Nephron (organoid): Measurements from ENCODE around the gene TMEM250.

Experiments
- H3K27ac Mint-ChIP-seq, 3 experiments: 2 replicates each; pipeline ENCODE4 v1.8.0; 2020; ENCODE audit warnings: mixed read lengths in 3 of 3, mild to moderate bottlenecking in 2 of 3, moderate library complexity in 1 of 3
- H3K27me3 Mint-ChIP-seq: 2 replicates; pipeline ENCODE4 v1.8.0; 2021; ENCODE audit warnings: low read depth, mild to moderate bottlenecking, moderate library complexity, mixed read lengths
- H3K36me3 Mint-ChIP-seq: 2 replicates; pipeline ENCODE4 v1.8.0; 2020; ENCODE audit warnings: low read depth, mixed read lengths
- H3K4me1 Mint-ChIP-seq: 2 replicates; pipeline ENCODE4 v1.8.0; 2020; ENCODE audit warnings: mixed read lengths
- H3K4me3 Mint-ChIP-seq, 3 experiments: 2 replicates each; pipeline ENCODE4 v1.8.0; 2020; ENCODE audit warnings: mild to moderate bottlenecking in 3 of 3, mixed read lengths in 3 of 3, moderate library complexity in 2 of 3
- H3K9me3 Mint-ChIP-seq: 2 replicates; pipeline ENCODE4 v1.8.0; 2020; ENCODE audit warnings: mixed read lengths
- TF ChIP-seq, protein P1 (sequence below), 3 experiments: fragments of 200-600 bp; sonication (generic); IDR thresholded peaks; one replicate each; pipeline ENCODE4 v1.5.0; 2021; ENCODE audit warnings: antibody characterized with exemption in 3 of 3; ENCODE audit not compliant: unreplicated experiment in 3 of 3

Gene TMEM250

DNA sequence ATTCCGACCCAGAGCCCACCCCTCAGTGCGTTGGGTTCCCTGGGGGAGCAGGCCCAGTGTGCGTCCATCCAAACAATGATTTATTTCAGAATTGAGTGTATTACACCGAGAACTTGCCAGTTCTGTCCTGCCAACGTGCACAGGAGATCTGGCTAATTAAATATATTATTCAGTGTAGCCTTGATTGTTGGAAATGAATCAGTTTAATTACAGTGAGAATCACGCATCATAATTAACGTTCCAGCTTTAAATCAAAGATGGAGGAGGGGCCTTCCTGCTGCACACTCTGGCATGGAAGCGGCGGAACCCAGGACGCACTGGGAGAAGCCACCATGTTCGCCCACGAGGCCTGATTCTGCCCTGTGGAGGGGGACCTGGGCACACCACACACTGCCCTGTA is 30.7 kb upstream of the TMEM250 start:
- Mint-ChIP-seq H3K27ac (no peak overlapping the region), H3K4me1 (no peaks in the 10 kb centered on the region), H3K27me3 (peaks cover 26% of the 10 kb centered on the region), H3K4me3 (no peak overlapping the region), H3K36me3 (no peaks in the 10 kb centered on the region), H3K9me3 (peaks cover 4% of the 10 kb centered on the region)
- TF ChIP-seq, protein P1, sequence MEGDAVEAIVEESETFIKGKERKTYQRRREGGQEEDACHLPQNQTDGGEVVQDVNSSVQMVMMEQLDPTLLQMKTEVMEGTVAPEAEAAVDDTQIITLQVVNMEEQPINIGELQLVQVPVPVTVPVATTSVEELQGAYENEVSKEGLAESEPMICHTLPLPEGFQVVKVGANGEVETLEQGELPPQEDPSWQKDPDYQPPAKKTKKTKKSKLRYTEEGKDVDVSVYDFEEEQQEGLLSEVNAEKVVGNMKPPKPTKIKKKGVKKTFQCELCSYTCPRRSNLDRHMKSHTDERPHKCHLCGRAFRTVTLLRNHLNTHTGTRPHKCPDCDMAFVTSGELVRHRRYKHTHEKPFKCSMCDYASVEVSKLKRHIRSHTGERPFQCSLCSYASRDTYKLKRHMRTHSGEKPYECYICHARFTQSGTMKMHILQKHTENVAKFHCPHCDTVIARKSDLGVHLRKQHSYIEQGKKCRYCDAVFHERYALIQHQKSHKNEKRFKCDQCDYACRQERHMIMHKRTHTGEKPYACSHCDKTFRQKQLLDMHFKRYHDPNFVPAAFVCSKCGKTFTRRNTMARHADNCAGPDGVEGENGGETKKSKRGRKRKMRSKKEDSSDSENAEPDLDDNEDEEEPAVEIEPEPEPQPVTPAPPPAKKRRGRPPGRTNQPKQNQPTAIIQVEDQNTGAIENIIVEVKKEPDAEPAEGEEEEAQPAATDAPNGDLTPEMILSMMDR (IDR thresholded peaks at IDR 0.05; ENCODE audit: unreplicated experiment in 3 of 3): no peak

DNA sequence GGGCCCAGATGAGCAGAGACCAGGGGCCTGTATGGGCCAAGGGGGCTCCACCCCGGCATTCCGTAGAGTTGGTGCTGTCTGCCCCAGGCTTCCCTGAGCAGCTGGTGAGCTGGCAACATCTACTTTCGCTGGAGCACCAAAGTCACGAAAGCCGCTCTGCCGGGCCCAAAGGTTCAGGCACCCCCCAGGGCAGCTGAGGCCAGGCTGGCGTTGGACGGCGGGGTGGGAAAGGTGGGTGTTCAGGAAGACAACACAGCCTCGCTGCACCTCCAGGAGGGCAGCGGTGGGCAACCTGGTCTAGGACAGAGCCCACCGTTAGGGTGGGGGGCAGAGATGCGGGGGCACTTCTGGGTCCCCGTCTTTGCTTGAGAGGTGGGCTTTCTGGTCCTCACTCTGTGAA is 30.1 kb upstream of the TMEM250 start:
- Mint-ChIP-seq H3K27ac (no peak overlapping the region), H3K36me3 (no peaks in the 10 kb centered on the region), H3K9me3 (peaks cover 4% of the 10 kb centered on the region), H3K27me3 (peaks cover 25% of the 10 kb centered on the region), H3K4me1 (no peaks in the 10 kb centered on the region), H3K4me3 (no peak overlapping the region)
- TF ChIP-seq, protein P1 (IDR thresholded peaks at IDR 0.05; ENCODE audit: unreplicated experiment in 3 of 3): no peak

DNA sequence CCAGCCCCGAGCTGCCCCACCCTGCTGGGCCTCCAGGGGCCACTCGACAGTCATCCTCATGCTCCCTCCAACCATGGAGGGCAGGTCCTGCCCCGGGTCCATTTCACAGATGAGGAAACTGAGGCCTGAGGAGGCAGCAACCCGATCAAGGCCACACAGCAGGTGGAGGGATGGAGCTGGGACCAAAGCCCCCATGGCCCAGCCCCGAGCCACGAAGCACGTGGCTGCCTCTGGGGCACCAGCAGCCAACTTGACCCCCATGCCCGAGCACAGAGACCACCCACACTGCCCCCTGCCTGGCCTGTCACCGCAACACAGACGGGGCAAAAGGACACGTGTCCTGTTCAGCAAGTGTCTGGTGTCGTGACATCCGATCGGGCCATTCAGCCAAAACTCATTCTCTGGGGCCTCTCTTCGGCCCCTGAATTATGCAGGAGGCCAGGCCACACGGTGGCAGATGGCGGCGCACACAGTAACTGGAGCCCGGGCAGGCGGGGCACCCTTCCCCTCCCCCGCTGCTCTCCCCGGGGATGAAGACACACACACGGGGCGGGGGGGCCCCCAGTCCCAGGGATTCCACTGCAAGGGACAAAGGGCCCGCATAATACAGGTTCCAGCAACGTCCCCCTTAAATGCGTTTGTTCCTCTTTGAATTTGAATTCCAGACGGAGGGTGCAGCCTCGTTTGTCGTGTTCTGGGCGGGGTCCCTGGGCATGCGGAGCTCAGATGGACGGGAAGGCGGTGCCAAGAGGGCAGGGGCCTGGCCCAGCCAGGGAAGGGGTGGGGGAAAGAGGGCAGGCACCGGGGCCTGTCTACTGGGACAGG is 29.4 kb upstream of the TMEM250 start:
- peaks cover 4% of the 10 kb centered on the region for H3K9me3 Mint-ChIP-seq
- TF ChIP-seq, protein P1 (IDR thresholded peaks at IDR 0.05; ENCODE audit: unreplicated experiment in 3 of 3): no peak
- H3K4me1 Mint-ChIP-seq: no peaks in the 10 kb centered on the region
- peaks cover 23% of the 10 kb centered on the region for H3K27me3 Mint-ChIP-seq
- no peak overlapping the region for H3K4me3 Mint-ChIP-seq
- H3K27ac Mint-ChIP-seq: no peak overlapping the region
- H3K36me3 Mint-ChIP-seq: no peaks in the 10 kb centered on the region

DNA sequence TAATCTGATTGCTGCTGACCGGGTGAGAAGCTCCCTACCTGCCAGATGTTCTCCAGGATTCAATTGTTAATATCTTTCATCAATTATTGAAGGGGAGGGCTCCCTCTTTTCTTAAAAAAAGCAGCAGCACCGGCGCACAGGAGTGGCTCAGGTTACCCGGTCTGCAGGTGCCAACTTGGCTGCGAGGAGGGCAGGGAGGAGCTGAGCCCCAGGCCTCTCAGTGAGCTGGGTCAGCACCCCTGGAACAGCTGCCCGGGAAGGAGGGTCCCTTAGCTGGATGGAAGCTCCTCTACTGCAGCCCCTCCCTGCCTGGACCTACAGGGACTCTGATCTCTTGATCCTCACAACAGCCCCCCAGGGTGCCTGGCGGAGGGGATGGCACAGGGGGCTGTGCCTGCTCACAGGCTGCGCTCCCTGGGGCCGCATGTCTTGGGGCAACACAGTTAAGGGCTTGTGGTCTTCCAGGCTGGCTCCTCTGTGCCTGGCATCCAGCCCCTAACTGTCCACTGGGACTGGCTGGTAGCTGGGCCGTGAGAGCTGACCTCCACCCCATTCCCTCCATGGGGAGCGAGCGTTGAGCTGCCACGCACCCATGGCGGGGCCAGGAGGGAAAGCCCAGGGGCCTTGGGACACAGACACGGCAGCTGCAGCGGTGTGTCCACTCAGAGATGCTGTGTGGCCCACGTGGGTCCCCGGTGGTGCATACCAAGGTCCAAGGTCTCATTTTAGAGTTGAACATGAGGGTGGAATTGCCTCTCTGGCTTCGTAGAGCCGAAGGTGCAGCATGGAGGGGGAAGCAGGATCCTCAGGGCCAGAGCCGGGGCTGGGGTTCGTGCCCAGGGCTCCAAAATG is 28.6 kb upstream of the TMEM250 start:
- Mint-ChIP-seq H3K4me1 (no peaks in the 10 kb centered on the region), H3K27me3 (peaks cover 16% of the 10 kb centered on the region), H3K27ac (no peak overlapping the region), H3K4me3 (no peak overlapping the region), H3K36me3 (no peaks in the 10 kb centered on the region), H3K9me3 (no peaks in the 10 kb centered on the region)
- TF ChIP-seq, protein P1 (IDR thresholded peaks at IDR 0.05; ENCODE audit: unreplicated experiment in 3 of 3): no peak

DNA sequence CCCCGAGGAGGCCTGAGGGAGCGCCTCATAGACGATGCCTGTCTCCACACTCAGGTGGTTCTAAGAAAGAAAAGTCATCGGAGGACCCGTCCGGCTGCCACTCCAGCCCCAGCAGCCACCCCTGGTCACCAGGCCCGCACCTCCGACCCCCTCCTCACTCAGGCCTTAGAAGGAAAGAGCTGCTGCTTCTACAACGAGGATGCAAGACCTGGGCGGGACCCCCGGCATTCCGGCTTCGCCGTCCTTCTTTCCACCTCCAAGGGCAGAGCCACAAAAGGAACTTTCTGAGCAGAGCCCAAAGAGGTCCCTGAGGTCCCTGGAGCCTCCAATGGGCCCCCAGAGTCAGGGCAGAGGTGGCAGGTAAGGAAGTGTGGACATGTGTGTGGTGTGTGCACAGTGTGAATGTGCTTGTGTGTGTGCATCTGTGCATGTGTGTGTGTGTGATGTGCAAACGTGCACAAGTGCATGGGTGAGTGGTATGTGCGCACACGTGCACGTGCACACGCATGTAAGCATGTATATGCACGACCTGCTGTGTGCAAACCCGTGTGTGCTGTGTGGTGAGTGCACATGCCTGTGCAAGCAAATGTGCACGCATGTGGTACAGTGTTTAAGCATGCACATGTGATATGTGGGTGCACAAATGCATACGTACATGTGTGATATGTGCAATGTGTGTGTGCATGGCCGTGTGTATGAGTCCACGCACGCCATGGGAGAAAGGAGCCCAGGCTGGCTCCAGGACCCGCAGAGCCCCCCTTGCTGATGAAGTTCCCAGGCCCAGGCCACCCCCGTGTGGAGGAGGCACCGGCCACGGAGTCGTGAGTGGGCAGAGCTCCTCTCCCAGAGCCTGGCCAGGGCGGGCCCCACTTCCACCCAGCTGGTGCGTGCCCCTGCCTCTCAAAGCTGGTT is 27.7 kb upstream of the TMEM250 start:
- Mint-ChIP-seq H3K4me1 (peaks cover under 1% of the 10 kb centered on the region), H3K9me3 (no peaks in the 10 kb centered on the region), H3K27ac (no peak overlapping the region), H3K4me3 (no peak overlapping the region), H3K27me3 (peaks cover 12% of the 10 kb centered on the region), H3K36me3 (no peaks in the 10 kb centered on the region)
- TF ChIP-seq, protein P1 (IDR thresholded peaks at IDR 0.05; ENCODE audit: unreplicated experiment in 3 of 3): no peak
